Endothelial cell of umbilical vein (primary cell): ENCODE data around the gene CAMKK2. TPM values are rescaled to one million over a fixed set of nuclear protein-coding genes. Genes with fewer than 3 reads are reported as not detected.

Experiments used
- BruUV-seq: library from RNA; stranded (reverse); fragments of 400-500 nt; replicated peaks from 2 replicates; lab custom pipeline; 2021; lab: Mats Ljungman, UMichigan
- CTCF ChIA-PET: fragments of 300-600, 350-600 bp; sonication (Branson Sonifier 250); formaldehyde crosslinking; loops from one replicate; lab custom pipeline; 2021; ENCODE audit warnings: antibody characterized with exemption, inconsistent platforms; lab: Charles Lee
- POLR2A ChIA-PET: fragments of 300-600, 350-600 bp; sonication (Branson Sonifier 250); formaldehyde crosslinking; loops from one replicate; lab custom pipeline; 2021; ENCODE audit warnings: antibody characterized with exemption, inconsistent platforms; lab: Charles Lee
- DNase-seq: peaks from one replicate; pipeline ENCODE4 v3.0.0-alpha.2; 2011; ENCODE audit warnings: low read depth, low spot score
- FAIRE-seq: peaks from 2 replicates; lab custom pipeline; 2011; peaks lifted over from hg19 to GRCh38; lab: Jason Lieb, UNC
- H2AFZ ChIP-seq: 2 replicates; pipeline ENCODE4 v1.6.0; 2012; ENCODE audit warnings: low read depth, low read length, control low read depth, inconsistent platforms
- H3K27ac ChIP-seq: 2 replicates; pipeline ENCODE4 v1.5.1; 2011; ENCODE audit warnings: low read depth, mild to moderate bottlenecking, control low read depth, low read length, moderate library complexity; ENCODE audit not compliant: insufficient read depth
- H3K27me3 ChIP-seq, 2 experiments: 2 replicates each; pipeline versions ENCODE4 v1.6.0 to v1.6.1; 2011; ENCODE audit warnings: low read length in 2 of 2, mixed read lengths in 1 of 2; ENCODE audit not compliant: control insufficient read depth in 2 of 2, insufficient read depth in 2 of 2
- H3K36me3 ChIP-seq, 2 experiments: 2 replicates in 1 of 2; 3 replicates in 1 of 2; pipeline ENCODE4 v1.5.1; 2011; ENCODE audit warnings: low read length in 2 of 2, mild to moderate bottlenecking in 1 of 2, moderate library complexity in 1 of 2; ENCODE audit not compliant: control insufficient read depth in 2 of 2, insufficient read depth in 2 of 2; ENCODE audit errors: extremely low read depth in 1 of 2
- H3K4me1 ChIP-seq: 3 replicates; pipeline ENCODE4 v1.5.1; 2011; ENCODE audit warnings: mild to moderate bottlenecking, low read length; ENCODE audit not compliant: control insufficient read depth, insufficient read depth; ENCODE audit errors: extremely low read depth
- H3K4me2 ChIP-seq: 2 replicates; pipeline ENCODE4 v1.6.1; 2011; ENCODE audit warnings: low read length, control low read depth, mixed read lengths; ENCODE audit not compliant: insufficient read depth
- H3K4me3 ChIP-seq, 3 experiments: fragments of 200-600 bp in 1 of 3; sonication (generic), shearing (Covaris generic) in 1 of 3; replicated peaks in 1 of 3; 2 replicates each; pipeline ENCODE4 v1.5.1; 2011 to 2016; ENCODE audit warnings: control low read depth in 3 of 3, low read length in 3 of 3, mild to moderate bottlenecking in 2 of 3, inconsistent platforms in 1 of 3, low read depth in 1 of 3, moderate library complexity in 1 of 3; ENCODE audit not compliant: insufficient read depth in 1 of 3
- H3K79me2 ChIP-seq: 2 replicates; pipeline ENCODE4 v1.6.0; 2012; ENCODE audit warnings: low read length, inconsistent platforms; ENCODE audit not compliant: control insufficient read depth, insufficient read depth
- H3K9ac ChIP-seq: replicated peaks from 2 replicates; pipeline ENCODE3; 2011; ENCODE audit warnings: low read length, control low read depth; ENCODE audit not compliant: insufficient read depth; ENCODE audit errors: extremely low read depth
- H3K9me1 ChIP-seq: replicated peaks from 3 replicates; pipeline ENCODE4 v1.6.0; 2011; ENCODE audit warnings: mild to moderate bottlenecking, low read length; ENCODE audit not compliant: control insufficient read depth, insufficient read depth; ENCODE audit errors: extremely low read depth
- H3K9me3 ChIP-seq: replicated peaks from 2 replicates; pipeline ENCODE4 v1.5.1; 2012; ENCODE audit warnings: low read length, inconsistent platforms; ENCODE audit not compliant: control insufficient read depth, insufficient read depth
- H4K20me1 ChIP-seq: replicated peaks from 2 replicates; pipeline ENCODE3; 2011; ENCODE audit warnings: mild to moderate bottlenecking, low read length; ENCODE audit not compliant: control insufficient read depth, insufficient read depth; ENCODE audit errors: extremely low read depth
- EZH2 ChIP-seq: IDR thresholded peaks from 2 replicates; pipeline ENCODE4 v1.6.1; 2012; ENCODE audit warnings: borderline replicate concordance, low read depth, mild to moderate bottlenecking, moderate library complexity, low read length, inconsistent platforms; ENCODE audit not compliant: severe bottlenecking
- FOS ChIP-seq: IDR thresholded peaks from 2 replicates; pipeline ENCODE4 v1.6.1; 2011; ENCODE audit warnings: mild to moderate bottlenecking, low read length, moderate library complexity, borderline replicate concordance; ENCODE audit not compliant: insufficient read depth
- GATA2 ChIP-seq: IDR thresholded peaks from 2 replicates; pipeline ENCODE4 v1.7.0; 2011; ENCODE audit warnings: low read depth, mild to moderate bottlenecking, moderate library complexity, mixed read lengths, low read length; ENCODE audit not compliant: insufficient read length, insufficient read depth
- JUN ChIP-seq: IDR thresholded peaks from 2 replicates; pipeline ENCODE4 v1.6.1; 2011; ENCODE audit warnings: borderline replicate concordance, low read depth; ENCODE audit not compliant: insufficient read length, insufficient read depth
- MYC ChIP-seq: IDR thresholded peaks from one replicate; pipeline ENCODE4 v1.6.1; 2011; ENCODE audit warnings: mild to moderate bottlenecking, low read depth, low read length
- POLR2A ChIP-seq: IDR thresholded peaks from 2 replicates; pipeline ENCODE4 v1.6.1; 2012; ENCODE audit warnings: low read depth, mild to moderate bottlenecking, control low read depth, low read length
- POLR2AphosphoS5 ChIP-seq: IDR thresholded peaks from 2 replicates; pipeline ENCODE4 v1.6.1; 2012; ENCODE audit warnings: low read depth, mild to moderate bottlenecking, control low read depth, low read length, moderate library complexity; ENCODE audit not compliant: insufficient read depth
- dilution Hi-C: fragments of 300-500 bp; cut with MboI; formaldehyde crosslinking; loops from one replicate; pipeline ENCODE4 v1.15.0; 2019; ENCODE audit warnings: low sequenced_read_pairs; ENCODE audit not compliant: extremely low pct_ligation_motif_present
- intact Hi-C: fragments of 100-400 bp; cut with micrococcal nuclease; formaldehyde crosslinking; loops from one replicate; pipeline ENCODE4 v1.10.0; 2022
- polyA plus RNA-seq, 4 experiments: library from polyadenylated mRNA; depleted of rRNA in 3 of 4; stranded (reverse) in 3 of 4; unstranded in 1 of 4; fragments of >200 nt; gene quantifications; 2 replicates each; pipeline versions ENCODE4 v1.2.1 to v1.2.3, GENCODE V29; 2011 to 2012; ENCODE audit warnings: missing spikeins in 1 of 4
- total RNA-seq: library from RNA; stranded (reverse); gene quantifications from 2 replicates; pipeline ENCODE4 v1.2.3, GENCODE V29; 2021
- TF ChIP-seq, protein P1 (sequence below): IDR thresholded peaks from 2 replicates; pipeline ENCODE4 v1.6.1; 2011; ENCODE audit not compliant: insufficient read depth, insufficient read length
- TF ChIP-seq, protein P2 (sequence below), 2 donors: IDR thresholded peaks; 1 replicate in 1 of 2; 2 replicates in 1 of 2; pipeline ENCODE4 v1.5.1; 2011; ENCODE audit warnings: low read length in 2 of 2, mild to moderate bottlenecking in 2 of 2, moderate library complexity in 2 of 2, control low read depth in 1 of 2, inconsistent platforms in 1 of 2, low read depth in 1 of 2; ENCODE audit not compliant: insufficient read depth in 1 of 2; ENCODE audit errors: extremely low read depth in 1 of 2

Gene CAMKK2
- total and polyA plus RNA-seq, 2 donors (not counting 3 experiments of a cell fraction or from before 2014, with no cell fraction given): 32.5 to 45.0 TPM

DNA sequence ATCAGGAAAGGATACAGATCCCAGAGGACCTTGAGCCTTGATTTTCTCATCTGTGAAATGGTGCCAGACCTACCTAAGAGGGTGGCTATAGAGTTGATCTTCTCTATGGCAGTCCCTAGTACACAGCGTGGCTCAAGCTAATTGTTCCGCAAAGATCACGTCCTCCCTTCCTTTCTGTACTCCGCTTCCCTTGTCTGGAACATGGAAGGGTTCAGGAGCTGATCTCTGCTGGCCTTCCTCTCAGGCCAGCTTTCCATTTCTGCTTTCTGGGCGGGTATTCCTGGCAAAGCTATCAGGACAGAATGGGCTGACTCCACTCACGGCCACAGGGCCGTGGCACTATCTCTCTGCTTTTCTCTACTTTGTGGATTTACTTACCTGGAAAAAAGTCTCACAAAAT, 6.5 kb downstream of the CAMKK2 start:
- no peaks in the 10 kb centered on the region for H3K9me1 ChIP-seq
- H3K4me2 ChIP-seq: no peak overlapping the region
- no peaks in the 10 kb centered on the region for H3K27me3 ChIP-seq
- ChIA-PET CTCF (no interaction called here), POLR2A (no interaction called here)
- DNase-seq (no peak), FAIRE-seq (no peak)
- dilution Hi-C loops (no loop called here), intact Hi-C loops (no loop called here)
- no peak overlapping the region for H3K4me3 ChIP-seq
- no peak overlapping the region for H3K27ac ChIP-seq
- H4K20me1 ChIP-seq: peaks cover under 1% of the 10 kb centered on the region
- no peak overlapping the region for H2AFZ ChIP-seq
- peaks cover under 1% of the 10 kb centered on the region for H3K4me1 ChIP-seq
- BruUV-seq: no TSS peak
- H3K9ac ChIP-seq: no peak overlapping the region
- H3K79me2 ChIP-seq: peaks cover 44% of the 10 kb centered on the region
- TF ChIP-seq, protein P1, sequence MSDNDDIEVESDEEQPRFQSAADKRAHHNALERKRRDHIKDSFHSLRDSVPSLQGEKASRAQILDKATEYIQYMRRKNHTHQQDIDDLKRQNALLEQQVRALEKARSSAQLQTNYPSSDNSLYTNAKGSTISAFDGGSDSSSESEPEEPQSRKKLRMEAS: no peak
- TF ChIP-seq, protein P2, sequence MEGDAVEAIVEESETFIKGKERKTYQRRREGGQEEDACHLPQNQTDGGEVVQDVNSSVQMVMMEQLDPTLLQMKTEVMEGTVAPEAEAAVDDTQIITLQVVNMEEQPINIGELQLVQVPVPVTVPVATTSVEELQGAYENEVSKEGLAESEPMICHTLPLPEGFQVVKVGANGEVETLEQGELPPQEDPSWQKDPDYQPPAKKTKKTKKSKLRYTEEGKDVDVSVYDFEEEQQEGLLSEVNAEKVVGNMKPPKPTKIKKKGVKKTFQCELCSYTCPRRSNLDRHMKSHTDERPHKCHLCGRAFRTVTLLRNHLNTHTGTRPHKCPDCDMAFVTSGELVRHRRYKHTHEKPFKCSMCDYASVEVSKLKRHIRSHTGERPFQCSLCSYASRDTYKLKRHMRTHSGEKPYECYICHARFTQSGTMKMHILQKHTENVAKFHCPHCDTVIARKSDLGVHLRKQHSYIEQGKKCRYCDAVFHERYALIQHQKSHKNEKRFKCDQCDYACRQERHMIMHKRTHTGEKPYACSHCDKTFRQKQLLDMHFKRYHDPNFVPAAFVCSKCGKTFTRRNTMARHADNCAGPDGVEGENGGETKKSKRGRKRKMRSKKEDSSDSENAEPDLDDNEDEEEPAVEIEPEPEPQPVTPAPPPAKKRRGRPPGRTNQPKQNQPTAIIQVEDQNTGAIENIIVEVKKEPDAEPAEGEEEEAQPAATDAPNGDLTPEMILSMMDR (IDR thresholded peaks at IDR 0.05; ENCODE audit: extremely low read depth in 1 of 2, insufficient read depth in 1 of 2, low read depth in 1 of 2, low read length in 2 of 2): no peak
- TF ChIP-seq FOS: no peak
- no peak for TF ChIP-seq GATA2
- TF ChIP-seq POLR2AphosphoS5: no peak
- no peak for TF ChIP-seq JUN
- no peak for TF ChIP-seq MYC
- no peak for TF ChIP-seq EZH2
- TF ChIP-seq POLR2A: no peak
- H3K36me3 ChIP-seq: no peaks in the 10 kb centered on the region
- H3K9me3 ChIP-seq: no peaks in the 10 kb centered on the region
